NCI-H128 (cell line): Measurements from ENCODE around the gene ARFIP1.
"Not testable (repeated sequence)": the region's sequence is repeated elsewhere in the genome, so short reads cannot be mapped to it uniquely, and the experiment has no call there.

Experiments
- DNase-seq: peaks from one replicate; lab custom pipeline; 2025; ENCODE audit not compliant: unreplicated experiment; lab: John Stamatoyannopoulos, UW

Gene ARFIP1

DNA sequence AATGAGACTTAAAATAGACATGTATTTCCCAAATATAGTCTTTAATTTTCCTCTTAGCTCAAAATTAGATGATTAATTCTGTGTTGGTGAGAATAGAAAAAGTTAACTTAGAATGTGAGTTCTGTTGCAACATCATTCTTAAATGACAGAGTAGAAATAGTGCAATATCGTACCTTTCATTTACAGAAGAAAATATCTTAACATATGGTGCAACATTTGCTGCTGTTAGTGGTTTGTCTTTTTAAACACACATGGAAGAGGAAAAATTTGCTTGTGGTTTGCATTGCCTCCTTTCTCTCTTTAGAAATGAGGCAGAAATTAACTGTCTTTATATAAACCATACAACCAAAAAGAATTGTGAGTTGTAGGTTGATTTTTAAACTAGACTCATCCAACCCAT is 117.1 kb downstream of the ARFIP1 start:
- no peak for DNase-seq

DNA sequence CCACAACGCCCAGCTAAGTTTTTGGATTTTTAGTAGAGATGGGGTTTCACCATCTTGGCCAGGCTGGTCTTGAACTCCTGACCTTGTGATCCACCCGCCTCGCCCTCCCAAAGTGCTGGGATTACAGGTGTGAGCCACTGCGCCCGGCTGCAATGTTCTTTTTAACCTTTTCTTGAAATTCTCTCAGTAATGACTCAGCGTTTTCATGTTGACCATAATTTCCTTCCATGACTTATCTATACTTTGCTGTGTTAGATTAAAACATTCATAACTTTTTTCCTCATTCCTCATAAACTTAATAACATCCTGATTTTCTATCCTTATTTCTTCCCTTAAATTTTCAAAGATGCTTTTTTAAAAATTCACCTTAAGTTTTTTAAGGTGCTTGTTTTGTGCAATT is 118.4 kb downstream of the ARFIP1 start:
- DNase-seq, result not testable (repeated sequence)

DNA sequence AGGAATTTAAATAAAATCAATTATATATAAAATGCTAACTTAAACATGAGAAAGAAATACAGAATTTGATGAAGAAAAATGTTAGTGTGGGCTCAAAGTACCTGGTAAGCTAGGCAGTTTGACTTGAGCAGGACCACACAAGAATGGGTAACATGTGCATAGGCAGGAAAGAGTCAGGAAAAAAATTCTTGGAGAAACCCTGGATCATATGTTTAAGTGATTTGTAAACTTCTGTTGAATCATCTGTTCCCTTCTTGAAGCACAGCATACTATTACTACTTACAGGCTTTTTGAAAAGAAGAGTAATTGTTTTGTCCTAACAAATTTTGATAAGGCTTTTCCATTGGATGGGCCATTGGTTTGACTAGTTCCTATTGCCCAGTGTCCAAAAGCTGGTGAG is 118.9 kb downstream of the ARFIP1 start:
- no peak for DNase-seq

DNA sequence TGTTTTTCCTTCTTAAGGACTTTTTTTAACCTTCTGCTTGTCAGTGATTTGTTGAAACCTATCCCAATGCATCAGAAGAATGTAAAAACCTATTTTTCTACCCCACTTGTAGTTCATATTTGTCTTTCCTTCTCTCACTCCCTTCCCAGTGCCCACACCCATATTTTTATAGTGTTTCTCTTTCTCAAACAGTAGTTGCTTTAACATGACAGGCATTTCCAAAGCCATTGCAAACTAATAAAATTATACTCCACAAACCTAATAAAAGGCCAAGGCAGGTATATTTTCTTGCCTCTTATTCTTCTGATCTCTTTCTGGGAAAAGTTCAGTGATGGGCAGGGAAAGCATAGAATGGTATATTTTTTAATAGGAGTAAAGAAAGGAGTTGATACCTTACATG is 120.6 kb downstream of the ARFIP1 start:
- DNase-seq, result no peak

DNA sequence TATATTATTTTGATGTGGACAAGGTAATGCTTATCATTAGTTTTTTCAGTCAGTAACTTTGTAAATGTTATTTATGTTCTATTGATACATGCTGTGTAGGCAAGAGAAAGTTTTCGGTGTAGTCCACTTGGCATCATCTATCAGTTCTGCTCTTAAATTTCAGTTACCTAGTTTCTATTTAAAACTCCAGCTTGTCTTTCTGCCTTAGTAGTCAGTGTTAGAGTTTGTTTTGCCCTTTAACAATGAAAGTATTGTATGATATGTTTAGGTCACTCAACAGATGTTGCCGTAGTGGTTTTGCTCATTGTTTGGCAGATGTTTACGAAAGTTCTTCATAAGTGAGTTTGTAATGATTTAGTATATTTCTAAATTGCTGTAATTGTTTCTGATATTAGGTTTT is 121.5 kb downstream of the ARFIP1 start:
- DNase-seq, result no peak

DNA sequence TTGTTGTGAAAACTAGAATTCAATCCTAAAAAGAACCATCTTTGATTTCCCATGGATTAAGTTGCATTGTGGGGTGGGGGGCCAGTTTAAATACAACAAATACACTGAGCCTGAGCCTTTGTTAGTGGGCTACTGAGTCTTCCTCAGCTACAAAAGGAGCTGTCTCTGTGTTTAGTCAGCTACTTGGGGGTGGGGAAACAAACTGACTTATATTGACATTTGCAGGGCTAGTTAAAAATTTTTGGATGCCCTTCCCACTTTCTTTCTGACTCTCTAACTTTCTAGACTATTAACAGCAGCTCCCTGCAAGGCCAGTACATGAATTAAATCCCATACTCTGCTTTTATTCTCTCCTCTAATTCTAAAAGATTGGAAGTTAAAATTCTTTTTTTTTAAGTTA is 123.9 kb downstream of the ARFIP1 start:
- no peak for DNase-seq

DNA sequence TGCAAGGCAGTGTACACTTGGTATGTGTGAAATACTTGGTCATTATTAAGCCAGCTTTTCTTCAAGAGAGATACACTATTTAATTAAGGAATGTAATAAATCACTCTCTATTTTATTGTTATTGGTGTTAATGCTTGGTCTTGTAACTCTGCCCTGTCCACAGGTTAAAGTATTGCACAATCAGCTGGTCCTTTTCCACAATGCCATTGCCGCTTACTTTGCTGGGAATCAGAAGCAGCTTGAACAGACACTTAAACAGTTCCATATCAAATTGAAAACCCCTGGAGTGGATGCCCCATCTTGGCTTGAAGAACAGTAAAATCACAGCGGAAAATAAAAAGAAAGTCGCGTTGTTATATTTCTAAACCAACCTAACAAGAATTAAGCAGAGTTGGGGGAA is 130.1 kb downstream of the ARFIP1 start:
- DNase-seq, result no peak

DNA sequence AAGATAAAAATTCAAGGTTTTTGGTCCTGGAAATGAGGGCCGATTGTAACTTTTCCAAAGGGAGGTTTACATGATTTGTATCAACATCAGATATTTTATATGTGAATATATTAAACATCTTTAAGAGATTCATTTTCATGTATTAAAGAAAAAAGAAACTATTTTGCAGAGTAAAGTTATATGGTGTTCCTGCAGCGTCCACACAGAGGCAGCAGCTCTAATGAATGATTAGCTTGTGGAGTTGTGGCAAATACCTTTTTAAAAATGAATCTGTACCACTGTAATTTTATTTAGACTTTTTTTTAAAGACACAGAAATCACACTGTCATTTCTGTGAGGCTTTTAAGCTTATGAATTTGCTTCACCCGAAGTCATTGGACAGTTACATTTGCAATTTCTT is 130.8 kb downstream of the ARFIP1 start:
- DNase-seq, result no peak

DNA sequence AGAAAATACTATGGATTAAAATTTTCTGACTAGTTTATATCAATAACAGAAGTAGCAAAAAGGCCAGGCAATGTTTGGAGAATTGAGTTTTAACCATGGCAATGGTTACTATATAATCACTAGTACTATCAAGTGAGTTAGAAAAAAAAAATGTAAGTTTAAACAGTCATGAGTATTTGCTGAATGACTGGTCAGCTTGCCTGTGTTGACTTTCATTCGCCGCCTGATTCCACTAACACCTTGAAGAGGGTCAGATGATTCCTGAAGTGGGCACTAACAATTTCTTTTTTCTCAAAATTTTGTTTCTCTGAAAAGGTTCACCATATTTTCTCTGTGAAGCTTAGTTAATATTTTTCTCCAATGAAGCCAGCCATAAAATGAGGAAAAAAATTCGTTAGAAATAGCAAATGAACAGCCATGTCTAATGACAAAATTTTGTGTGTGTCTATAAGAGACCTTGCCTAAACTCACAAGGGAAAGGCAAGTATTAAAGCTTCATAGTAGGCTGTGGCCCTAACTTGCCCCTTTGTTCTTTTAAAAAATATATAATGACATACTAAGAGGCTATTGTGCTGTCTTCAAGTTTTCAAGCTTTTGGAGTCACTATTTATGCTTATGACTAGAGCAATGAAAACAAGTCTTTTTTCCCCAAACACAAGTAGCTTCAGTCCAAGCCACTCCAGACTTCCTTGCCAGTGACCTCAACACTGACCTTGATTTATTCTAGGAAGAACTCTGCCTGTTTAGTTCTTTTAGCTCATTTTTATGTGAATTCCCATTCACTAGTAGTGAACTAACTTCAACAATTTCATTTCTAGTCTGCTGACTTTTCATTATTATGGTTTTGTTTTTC is 138.0 kb downstream of the ARFIP1 start:
- no peak for DNase-seq

DNA sequence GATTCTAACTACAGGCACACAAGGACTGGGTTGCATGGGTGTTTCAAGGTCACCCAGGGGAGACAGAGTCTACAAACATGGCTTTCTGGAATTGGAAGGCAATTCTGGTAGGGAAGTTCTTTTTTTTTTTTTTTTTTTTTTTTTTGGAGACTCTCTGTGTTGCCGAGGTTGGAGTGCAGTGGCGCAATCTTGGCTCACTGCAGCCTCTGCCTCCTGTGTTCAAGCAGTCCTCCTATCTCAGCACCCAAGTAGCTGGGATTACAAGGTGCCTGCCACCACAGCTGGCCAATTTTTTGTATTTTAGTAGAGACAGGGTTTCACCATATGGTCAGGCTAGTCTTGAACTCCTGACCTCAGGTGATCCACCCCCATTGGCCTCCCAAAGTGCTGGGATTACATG is 140.1 kb downstream of the ARFIP1 start:
- no peak for DNase-seq

DNA sequence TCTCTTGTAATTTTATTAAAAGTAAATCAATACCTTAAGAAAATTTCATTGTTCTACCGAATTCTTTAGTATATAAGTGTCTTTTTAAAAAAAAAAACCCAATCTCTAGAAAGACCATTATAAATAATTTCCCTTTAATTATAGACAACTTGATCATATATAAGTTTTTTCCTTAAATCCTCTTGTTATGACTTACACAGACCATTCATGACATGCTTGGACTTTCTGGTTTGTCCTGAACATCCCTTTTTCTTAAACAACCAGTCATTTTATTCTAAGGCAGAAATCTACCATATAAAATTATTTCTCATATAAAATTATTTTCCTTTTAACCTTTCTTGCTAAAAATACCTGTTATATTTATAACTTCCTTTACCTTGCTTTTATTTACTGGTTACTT is 141.0 kb downstream of the ARFIP1 start:
- DNase-seq, result no peak

DNA sequence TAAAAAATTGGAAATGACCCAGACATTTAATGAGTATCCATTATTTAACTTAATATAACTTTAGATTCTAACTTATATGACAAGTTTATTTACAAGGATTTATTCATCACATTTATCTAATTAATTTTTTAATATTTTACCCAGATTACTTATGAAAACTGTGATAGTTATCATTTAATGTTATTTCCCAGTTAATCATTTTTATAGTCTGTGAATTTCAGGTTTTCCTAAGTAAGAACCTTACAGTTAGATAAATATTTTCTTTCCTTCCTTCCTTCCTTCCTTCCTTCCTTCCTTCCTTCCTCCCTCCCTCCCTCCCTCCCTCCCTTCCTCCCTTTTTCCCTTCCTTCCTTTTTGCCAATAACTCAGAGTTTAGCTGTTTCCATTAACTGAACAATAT is 141.5 kb downstream of the ARFIP1 start:
- no peak for DNase-seq

DNA sequence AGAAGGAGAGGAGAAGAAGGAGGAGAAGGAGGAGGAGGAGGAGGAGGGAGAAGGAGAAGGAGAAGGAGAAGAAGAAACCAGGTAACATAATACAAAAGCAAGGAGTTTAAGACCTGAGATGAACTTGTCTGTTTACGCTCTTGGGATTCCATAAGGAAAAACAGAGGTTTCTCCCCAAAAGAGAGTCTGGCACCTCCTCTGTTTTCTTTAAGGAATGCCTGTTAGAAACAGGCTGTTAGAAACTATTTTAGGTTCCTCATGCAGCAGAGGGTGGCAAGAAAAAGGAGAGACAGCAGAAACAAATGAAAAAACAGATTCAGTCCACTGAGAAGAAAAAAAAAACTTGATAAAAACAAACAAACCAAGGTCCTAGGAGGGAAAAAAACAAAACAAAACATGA is 146.1 kb downstream of the ARFIP1 start:
- no peak for DNase-seq

DNA sequence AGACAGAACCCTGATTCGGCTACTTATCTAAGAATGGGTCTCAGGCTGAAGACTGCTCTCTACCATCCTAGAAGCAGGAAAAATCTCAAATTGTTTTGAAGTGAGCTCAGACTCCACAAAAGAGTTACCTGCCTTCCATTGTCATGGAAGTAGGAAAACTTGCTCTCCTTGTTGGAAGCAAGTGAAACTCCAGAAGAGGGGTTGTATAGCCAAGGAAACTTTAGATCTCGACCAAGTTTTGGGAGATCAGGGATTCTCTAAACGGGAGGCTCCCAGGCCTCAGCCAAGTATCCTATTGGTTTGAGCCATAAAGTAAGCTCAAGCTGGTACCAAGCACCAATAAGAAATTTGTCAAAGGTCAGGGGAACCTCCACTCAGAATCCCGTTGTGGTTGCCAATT is 147.2 kb downstream of the ARFIP1 start:
- no peak for DNase-seq

DNA sequence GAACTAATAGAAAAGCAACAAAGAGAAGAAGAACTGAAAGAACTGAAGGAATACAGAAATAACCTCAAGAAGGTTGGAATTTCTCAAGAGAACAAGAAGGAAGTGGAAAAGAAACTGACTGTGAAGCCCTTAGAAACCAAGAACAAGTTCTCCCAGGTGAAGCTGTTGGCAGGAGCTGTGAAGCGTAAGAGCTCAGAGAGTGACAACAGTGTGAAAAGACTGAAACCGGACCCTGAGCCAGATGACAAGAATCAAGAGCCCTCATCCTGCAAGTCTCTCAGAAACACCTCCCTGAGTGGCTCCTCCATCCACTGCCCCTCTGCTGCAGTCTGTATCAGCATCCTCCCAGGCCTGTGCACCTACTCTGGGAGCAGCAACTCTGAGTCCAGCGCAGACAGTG is 148.0 kb downstream of the ARFIP1 start:
- no peak for DNase-seq

DNA sequence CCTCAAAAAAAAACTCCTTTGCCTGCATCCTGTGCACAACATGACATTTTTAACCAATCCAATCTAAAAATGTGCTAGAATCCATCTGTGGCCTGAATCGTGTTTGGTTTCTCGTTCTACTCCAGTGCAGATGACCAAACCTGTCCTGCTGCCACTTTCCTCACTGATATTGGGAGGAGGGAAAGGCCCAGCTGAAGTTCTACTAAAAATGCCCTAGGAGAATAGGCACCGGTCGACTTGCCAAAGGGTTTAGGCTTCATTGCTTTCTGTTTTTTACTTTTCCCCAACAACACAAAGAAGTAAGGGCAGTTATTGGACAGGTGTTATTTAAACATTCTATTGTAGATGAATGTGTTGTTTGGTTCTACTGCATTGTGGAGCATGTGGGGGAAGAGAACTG is 148.5 kb downstream of the ARFIP1 start:
- no peak for DNase-seq

DNA sequence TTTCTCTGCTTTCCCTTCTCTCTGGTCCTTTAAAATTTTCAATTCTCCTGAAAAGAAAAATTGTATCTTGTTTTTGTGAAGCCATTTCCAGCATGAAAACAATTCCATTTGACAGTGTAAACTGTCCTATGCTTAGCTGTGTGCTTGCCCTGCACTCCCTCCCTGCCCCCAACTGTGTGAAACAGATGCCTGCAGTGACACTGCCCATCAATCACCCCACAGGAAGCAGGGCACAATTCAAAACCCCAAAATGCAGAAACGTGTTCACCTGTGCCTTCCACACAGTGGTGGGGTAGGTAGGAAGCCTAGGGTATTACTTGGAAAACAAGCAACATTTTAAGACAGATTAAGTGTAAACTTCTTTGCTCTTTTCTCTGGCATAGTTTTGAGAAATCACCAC is 150.1 kb downstream of the ARFIP1 start:
- DNase-seq, result no peak

DNA sequence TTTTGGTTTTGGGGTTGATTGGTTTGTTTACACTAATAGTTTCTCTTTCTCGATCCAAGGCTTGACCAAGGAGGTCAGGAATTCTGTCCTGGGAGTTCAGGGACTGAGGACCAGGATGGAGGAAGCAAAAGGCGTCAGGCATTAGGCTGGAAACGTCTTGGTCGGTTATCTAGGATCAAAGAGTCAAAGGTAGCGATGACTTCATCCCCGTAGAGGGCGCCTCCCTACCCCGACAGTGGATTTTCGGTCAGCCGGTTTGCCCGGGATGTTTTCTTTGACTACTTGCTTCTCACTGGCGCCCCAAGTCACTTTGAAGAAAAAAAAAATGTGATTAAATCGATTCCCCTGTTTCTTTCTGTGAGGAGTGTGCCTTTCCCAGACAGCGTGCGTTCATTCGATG is 155.4 kb downstream of the ARFIP1 start:
- DNase-seq, result no peak

DNA sequence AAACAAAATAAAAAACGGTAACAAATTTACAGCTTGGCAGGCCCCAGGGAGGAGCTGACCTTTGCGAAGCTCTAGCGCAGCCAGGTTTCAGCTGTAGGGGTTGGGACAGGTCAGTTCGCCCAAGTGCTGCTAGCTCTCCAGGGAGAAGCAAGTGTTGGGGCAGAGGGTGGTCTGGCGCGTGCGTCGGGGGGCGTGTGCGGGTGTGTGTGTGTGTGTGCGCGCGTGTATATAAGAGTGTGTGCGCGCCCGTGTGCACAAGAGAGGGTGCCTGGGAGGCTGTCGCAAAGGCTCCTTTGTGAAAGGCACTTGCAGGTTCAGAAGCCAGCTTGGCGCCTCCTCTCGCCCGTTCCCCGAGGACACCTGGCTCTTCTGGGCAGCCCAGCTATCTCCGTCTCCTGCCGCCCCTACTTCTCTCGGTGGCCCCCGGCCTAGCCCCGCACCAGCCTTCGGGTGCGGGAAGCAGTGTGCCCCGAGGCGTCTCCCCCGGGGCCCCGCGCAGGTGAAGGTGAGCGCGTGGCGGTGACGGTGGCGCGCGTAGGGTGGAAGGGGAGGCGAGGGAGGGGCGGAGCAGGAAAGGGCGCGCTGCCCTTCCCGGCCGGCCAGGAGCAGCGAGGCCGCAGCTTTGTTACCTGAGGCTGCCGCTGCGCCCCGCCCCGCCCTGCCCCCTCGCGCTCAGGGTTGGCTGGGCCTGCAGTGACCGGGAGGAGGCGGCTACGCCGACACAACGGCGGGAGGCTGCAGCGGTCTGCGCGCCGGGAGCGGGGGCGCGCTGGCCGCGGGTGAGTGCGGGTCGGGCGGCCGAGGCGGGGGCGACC is 156.1 kb downstream of the ARFIP1 start, which contains the start of gene FHDC1:
Gene FHDC1, plus strand, starts transcription at position 693 of the 815 bp plus-strand sequence. CDS start 6,735 bp downstream, outside the sequence.
- peak; percentile 40 for DNase-seq

DNA sequence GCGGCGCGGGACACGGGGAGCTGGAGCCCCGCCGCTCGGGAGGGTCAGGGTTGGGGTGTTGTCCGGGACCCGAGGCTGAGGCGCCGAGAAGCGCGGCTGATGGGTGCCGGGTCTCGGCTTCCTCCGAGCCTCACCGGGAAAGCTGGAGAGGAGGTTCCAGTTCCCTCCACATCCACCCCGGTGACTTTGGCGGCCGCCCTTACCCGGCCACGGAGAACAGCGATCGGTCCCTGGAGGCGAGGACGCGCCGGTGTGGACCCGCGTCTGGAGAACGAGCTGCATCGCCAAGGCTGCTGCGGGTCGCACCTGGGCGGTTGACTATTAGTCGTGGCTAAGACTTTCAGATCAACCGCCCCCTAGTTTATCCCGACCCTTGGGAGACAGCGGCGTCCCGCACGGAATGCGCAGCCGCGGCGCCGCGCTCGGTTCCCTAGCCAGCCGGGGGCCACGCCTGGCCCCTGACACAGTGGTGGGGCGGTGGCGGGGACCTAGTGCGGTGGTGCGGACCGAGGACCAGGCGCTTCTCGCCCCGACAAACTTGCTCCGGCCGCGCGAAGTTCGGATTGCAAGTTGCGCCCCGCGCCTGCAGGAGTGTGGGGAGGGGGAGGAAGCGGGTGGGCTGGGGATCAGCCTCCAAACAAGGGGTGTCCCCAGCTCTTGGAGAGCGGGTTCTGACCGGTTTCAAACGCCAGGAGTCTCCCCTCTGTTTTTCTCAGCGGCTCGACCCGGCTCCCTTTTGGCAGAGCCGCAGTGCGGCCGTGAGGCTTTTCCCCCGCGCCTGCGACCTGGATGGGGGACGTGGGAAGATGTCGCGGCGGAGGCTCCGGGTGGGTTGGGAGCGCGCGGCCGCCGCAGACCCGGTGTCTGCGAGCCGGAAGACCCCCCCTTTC is 156.9 kb downstream of the ARFIP1 start:
- no peak for DNase-seq
